ENCODE results near the gene KRTAP5-8. TPM values are rescaled to one million over a fixed set of nuclear protein-coding genes. Genes with fewer than 3 reads are reported as not detected.

The KRTAP5-8 gene
- total RNA-seq, 1 experiment from 2014 or later: not detected

GRCh38 chr11:71543866-71544265, 6.0 kb downstream of the KRTAP5-8 start:
- no peak for TF ChIP-seq ZNF396 (CRISPR knock-in tag; IDR thresholded peaks at IDR 0.05; ENCODE audit: borderline replicate concordance)
- no peak for TF ChIP-seq ZBTB43 (CRISPR knock-in tag; IDR thresholded peaks at IDR 0.05)
- no peak for TF ChIP-seq ERG (CRISPR knock-in tag; IDR thresholded peaks at IDR 0.05)
- no peak for TF ChIP-seq NR2C2 (CRISPR knock-in tag; IDR thresholded peaks at IDR 0.05)
- TF ChIP-seq ZNF532 (CRISPR knock-in tag; IDR thresholded peaks at IDR 0.05; ENCODE audit: borderline replicate concordance): no peak
- no peak for TF ChIP-seq MLX (CRISPR knock-in tag; IDR thresholded peaks at IDR 0.05)
- TF ChIP-seq ESRRA (CRISPR knock-in tag; IDR thresholded peaks at IDR 0.05; ENCODE audit: borderline replicate concordance): no peak
- TF ChIP-seq TEAD4 (CRISPR knock-in tag; IDR thresholded peaks at IDR 0.05): no peak
- TF ChIP-seq RELA (CRISPR knock-in tag; IDR thresholded peaks at IDR 0.05; ENCODE audit: borderline replicate concordance): no peak
- TF ChIP-seq FOXJ3 (CRISPR knock-in tag; IDR thresholded peaks at IDR 0.05; ENCODE audit: borderline replicate concordance): no peak
- no peak for TF ChIP-seq TEAD1 (CRISPR knock-in tag; IDR thresholded peaks at IDR 0.05)
- no peak for TF ChIP-seq ETV6 (CRISPR knock-in tag; IDR thresholded peaks at IDR 0.05)
- TF ChIP-seq HMGXB4 (CRISPR knock-in tag; IDR thresholded peaks at IDR 0.05): no peak
- no peak for TF ChIP-seq ATF1 (CRISPR knock-in tag; IDR thresholded peaks at IDR 0.05)
- no peak for TF ChIP-seq ZBTB21 (CRISPR knock-in tag; IDR thresholded peaks at IDR 0.05; ENCODE audit: borderline replicate concordance)
- TF ChIP-seq ZMAT4 (CRISPR knock-in tag; IDR thresholded peaks at IDR 0.05): no peak
- TF ChIP-seq CDX4 (CRISPR knock-in tag; IDR thresholded peaks at IDR 0.05; ENCODE audit: borderline replicate concordance): no peak
- H3K4me1 Mint-ChIP-seq: peaks cover 17% of the 10 kb centered on the region
- peaks cover 20% of the 10 kb centered on the region for H3K27me3 Mint-ChIP-seq (ENCODE audit: low read depth)
- POLR2A ChIA-PET: no interaction called here
- CTCF ChIA-PET: interaction anchor here (2.2 kb wide), 1 partner anchor 36 kb away, joined by 6 read pairs; no protein-coding TSS in a partner anchor
- no peak for ATAC-seq
- H3K36me3 Mint-ChIP-seq: peaks cover 16% of the 10 kb centered on the region
- DNase-seq (ENCODE audit: low spot score): no peak
- H3K9me3 Mint-ChIP-seq: peaks cover 27% of the 10 kb centered on the region
- H3K27ac Mint-ChIP-seq: no peak overlapping the region
- no peak overlapping the region for H3K4me3 Mint-ChIP-seq
